OCI-LY1 (cell line): ENCODE data around the gene LOC128125822.

Experiments used
- H2AFZ ChIP-seq: fragments of 200-600 bp; sonication (generic), shearing (Covaris generic); 2 replicates; pipeline ENCODE4 v1.6.0; 2014; ENCODE audit warnings: antibody characterized with exemption, mild to moderate bottlenecking, low read length
- H3F3A ChIP-seq: fragments of 200-600 bp; sonication (generic), shearing (Covaris generic); 2 replicates; pipeline ENCODE4 v1.6.0; 2014; ENCODE audit warnings: mild to moderate bottlenecking, antibody characterized with exemption, low read length, moderate library complexity; ENCODE audit not compliant: insufficient read depth
- H3K27ac ChIP-seq: fragments of 200-600 bp; sonication (generic); 2 replicates; pipeline ENCODE4 v1.5.1; 2014; ENCODE audit warnings: low read length, mixed run types, mild to moderate bottlenecking, low read depth; ENCODE audit not compliant: poor library complexity, severe bottlenecking
- H3K27me3 ChIP-seq: fragments of 200-600 bp; sonication (generic); 2 replicates; pipeline ENCODE4 v1.6.0; 2014; ENCODE audit warnings: antibody characterized with exemption, mild to moderate bottlenecking, low read length, moderate library complexity; ENCODE audit not compliant: insufficient read depth
- H3K36me3 ChIP-seq: fragments of 200-600 bp; sonication (generic); 2 replicates; pipeline ENCODE4 v1.6.1; 2014; ENCODE audit warnings: mild to moderate bottlenecking, antibody characterized with exemption, low read length, moderate library complexity, mixed read lengths; ENCODE audit not compliant: insufficient read depth
- H3K4me1 ChIP-seq: fragments of 200-600 bp; sonication (generic); 2 replicates; pipeline ENCODE4 v1.5.1; 2014; ENCODE audit warnings: mild to moderate bottlenecking, low read length, moderate library complexity; ENCODE audit not compliant: insufficient read depth, severe bottlenecking
- H3K4me2 ChIP-seq: fragments of 200-600 bp; sonication (generic), shearing (Covaris generic); 2 replicates; pipeline ENCODE4 v1.6.1; 2014; ENCODE audit warnings: low read length
- H3K4me3 ChIP-seq: fragments of 200-600 bp; sonication (generic); 2 replicates; pipeline ENCODE4 v1.5.1; 2014; ENCODE audit warnings: low read length, low read depth, mild to moderate bottlenecking, mixed read lengths; ENCODE audit not compliant: poor library complexity, severe bottlenecking
- H3K79me2 ChIP-seq: fragments of 200-600 bp; shearing (Covaris generic); 2 replicates; pipeline ENCODE4 v1.6.1; 2016; ENCODE audit warnings: mixed run types, low read length, mixed read lengths; ENCODE audit not compliant: insufficient read depth
- H3K9ac ChIP-seq: fragments of 200-600 bp; sonication (generic), shearing (Covaris generic); 2 replicates; pipeline ENCODE4 v1.6.1; 2014; ENCODE audit warnings: mild to moderate bottlenecking, low read length, mixed read lengths
- H3K9me2 ChIP-seq: fragments of 200-600 bp; sonication (generic), shearing (Covaris generic); 2 replicates; pipeline ENCODE4 v1.6.1; 2014; ENCODE audit warnings: low read depth, mild to moderate bottlenecking, low read length, mixed read lengths
- H3K9me3 ChIP-seq: fragments of 200-600 bp; shearing (Covaris generic); 2 replicates; pipeline ENCODE4 v1.6.1; 2014; ENCODE audit warnings: low read length, mixed read lengths
- H4K20me1 ChIP-seq: fragments of 200-600 bp; sonication (generic), shearing (Covaris generic); 2 replicates; pipeline ENCODE4 v1.6.0; 2016; ENCODE audit warnings: mild to moderate bottlenecking, low read length; ENCODE audit not compliant: insufficient read depth
- EZH2 ChIP-seq: fragments of 200-600 bp; sonication (generic), shearing (Covaris generic); IDR thresholded peaks from 2 replicates; pipeline ENCODE4 v1.8.0; 2017; ENCODE audit warnings: borderline replicate concordance, mixed run types, mild to moderate bottlenecking, antibody characterized with exemption, low read length, moderate library complexity, mixed read lengths
- TF ChIP-seq, protein P1 (sequence below): fragments of 200-600 bp; sonication (generic), shearing (Covaris generic); IDR thresholded peaks from 2 replicates; pipeline ENCODE4 v1.5.1; 2017; ENCODE audit warnings: mild to moderate bottlenecking, antibody characterized with exemption, low read length, moderate library complexity, mixed read lengths

Gene LOC128125822

DNA sequence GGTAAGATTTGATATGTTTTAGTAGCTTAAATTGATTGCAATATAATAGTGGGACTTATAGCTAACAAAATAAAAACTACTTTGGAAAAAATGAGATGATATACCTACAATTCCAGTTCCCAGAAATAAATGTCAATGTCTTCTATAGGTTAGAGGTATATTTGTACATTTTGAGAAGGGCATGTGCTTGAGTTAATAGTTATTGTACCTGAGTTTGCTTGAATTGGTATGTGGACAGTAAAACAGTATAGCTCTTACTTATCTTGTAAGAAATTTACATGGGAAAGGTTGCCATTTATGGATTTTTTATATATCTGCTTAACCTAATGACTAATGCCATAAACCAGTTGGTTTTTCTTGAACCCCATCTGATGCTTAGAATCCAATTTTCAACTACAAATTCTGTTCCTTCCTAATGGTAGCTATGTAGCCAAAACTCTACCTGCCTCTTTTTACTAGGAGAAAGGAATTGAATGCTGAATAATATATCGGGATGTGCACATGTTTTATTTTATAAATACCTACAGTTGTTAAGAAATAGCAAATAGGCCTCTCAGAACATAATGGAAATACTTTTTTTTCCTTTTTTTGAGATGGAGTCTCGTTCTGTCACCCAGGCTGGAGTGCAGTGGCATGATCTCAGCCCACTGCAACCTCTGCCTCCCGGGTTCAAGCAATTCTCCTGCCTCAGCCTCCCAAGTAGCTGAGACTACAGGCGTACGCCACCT, 4.9 kb downstream of the LOC128125822 start:
- no peak overlapping the region for H3K4me2 ChIP-seq
- H3K9me2 ChIP-seq = no peaks in the 10 kb centered on the region
- H3K9ac ChIP-seq = no peak overlapping the region
- no peaks in the 10 kb centered on the region for H4K20me1 ChIP-seq
- H3K4me3 ChIP-seq = no peak overlapping the region
- H3F3A ChIP-seq = no peaks in the 10 kb centered on the region
- TF ChIP-seq EZH2 = no peak
- TF ChIP-seq, protein P1, sequence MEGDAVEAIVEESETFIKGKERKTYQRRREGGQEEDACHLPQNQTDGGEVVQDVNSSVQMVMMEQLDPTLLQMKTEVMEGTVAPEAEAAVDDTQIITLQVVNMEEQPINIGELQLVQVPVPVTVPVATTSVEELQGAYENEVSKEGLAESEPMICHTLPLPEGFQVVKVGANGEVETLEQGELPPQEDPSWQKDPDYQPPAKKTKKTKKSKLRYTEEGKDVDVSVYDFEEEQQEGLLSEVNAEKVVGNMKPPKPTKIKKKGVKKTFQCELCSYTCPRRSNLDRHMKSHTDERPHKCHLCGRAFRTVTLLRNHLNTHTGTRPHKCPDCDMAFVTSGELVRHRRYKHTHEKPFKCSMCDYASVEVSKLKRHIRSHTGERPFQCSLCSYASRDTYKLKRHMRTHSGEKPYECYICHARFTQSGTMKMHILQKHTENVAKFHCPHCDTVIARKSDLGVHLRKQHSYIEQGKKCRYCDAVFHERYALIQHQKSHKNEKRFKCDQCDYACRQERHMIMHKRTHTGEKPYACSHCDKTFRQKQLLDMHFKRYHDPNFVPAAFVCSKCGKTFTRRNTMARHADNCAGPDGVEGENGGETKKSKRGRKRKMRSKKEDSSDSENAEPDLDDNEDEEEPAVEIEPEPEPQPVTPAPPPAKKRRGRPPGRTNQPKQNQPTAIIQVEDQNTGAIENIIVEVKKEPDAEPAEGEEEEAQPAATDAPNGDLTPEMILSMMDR = no peak
- H3K27ac ChIP-seq = no peak overlapping the region
- H3K9me3 ChIP-seq = no peaks in the 10 kb centered on the region
- H3K36me3 ChIP-seq = peaks cover 76% of the 10 kb centered on the region
- no peak overlapping the region for H2AFZ ChIP-seq
- peaks cover 33% of the 10 kb centered on the region for H3K79me2 ChIP-seq
- H3K27me3 ChIP-seq = no peaks in the 10 kb centered on the region
- H3K4me1 ChIP-seq = peaks cover 17% of the 10 kb centered on the region

DNA sequence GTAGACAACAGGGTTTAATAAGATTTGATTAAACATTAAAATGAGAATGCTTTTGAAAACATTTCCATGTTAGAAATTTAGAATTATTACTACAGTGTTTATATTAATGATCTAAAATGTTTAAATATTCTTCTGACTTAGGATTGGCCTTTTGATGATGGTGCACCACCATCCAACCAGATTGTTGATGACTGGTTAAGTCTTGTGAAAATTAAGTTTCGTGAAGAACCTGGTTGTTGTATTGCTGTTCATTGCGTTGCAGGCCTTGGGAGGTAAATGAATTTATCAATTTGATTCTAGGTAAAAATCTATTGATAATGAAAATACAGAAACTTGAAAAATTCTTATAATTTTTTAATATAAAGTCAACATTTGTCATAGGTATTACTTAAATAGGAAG, 6.5 kb downstream of the LOC128125822 start:
- Histone ChIP-seq H3K27ac (no peak overlapping the region), H3K36me3 (peaks cover 83% of the 10 kb centered on the region), H3K79me2 (peaks cover 30% of the 10 kb centered on the region), H3K9me2 (no peaks in the 10 kb centered on the region), H3K9ac (no peak overlapping the region), H3K4me2 (no peak overlapping the region), H3K9me3 (no peaks in the 10 kb centered on the region), H3K4me3 (no peak overlapping the region), H3K4me1 (peaks cover 16% of the 10 kb centered on the region), H4K20me1 (no peaks in the 10 kb centered on the region), H2AFZ (no peak overlapping the region), H3F3A (no peaks in the 10 kb centered on the region), H3K27me3 (no peaks in the 10 kb centered on the region)
- TF ChIP-seq EZH2 = no peak
- TF ChIP-seq, protein P1 = no peak

GRCh38 chr6:63579937-63580703, 7.8 kb downstream of the LOC128125822 start:
- no peaks in the 10 kb centered on the region for H3F3A ChIP-seq
- TF ChIP-seq, protein P1 = no peak
- no peak for TF ChIP-seq EZH2
- no peaks in the 10 kb centered on the region for H4K20me1 ChIP-seq

More at GRCh38 chr6:63579937-63580703, 7.8 kb downstream of the LOC128125822 start:
- no peaks in the 10 kb centered on the region for H3K9me2 ChIP-seq
- no peak overlapping the region for H3K9ac ChIP-seq
- no peaks in the 10 kb centered on the region for H3K9me3 ChIP-seq
- H3K79me2 ChIP-seq = peaks cover 17% of the 10 kb centered on the region
- H3K27me3 ChIP-seq = no peaks in the 10 kb centered on the region
- H3K4me1 ChIP-seq = peaks cover 2% of the 10 kb centered on the region
- peaks cover 69% of the 10 kb centered on the region for H3K36me3 ChIP-seq
- H3K27ac ChIP-seq = no peak overlapping the region
- no peak overlapping the region for H2AFZ ChIP-seq
- no peak overlapping the region for H3K4me3 ChIP-seq
- H3K4me2 ChIP-seq = no peak overlapping the region
